Measurements from ENCODE around the gene AJAP1.

DNA sequence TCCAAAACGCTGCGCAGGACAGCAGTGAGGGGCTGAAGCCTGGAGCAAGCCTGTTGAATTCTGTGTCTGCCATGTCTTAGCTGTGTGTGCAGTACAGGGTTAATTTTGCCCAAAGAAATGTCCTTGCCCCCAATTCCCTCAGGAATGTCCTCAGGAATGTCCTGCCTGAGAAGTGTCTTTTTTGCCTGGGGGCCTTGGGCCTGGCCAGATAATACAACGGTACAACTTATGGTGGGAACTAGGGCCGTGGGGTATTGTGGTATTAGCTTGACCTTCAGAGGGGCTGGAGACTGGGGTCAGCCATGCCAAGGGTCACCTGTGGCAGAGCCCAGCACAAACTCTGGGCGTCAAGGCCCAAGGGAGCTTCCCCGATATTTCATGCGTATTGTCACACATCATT lies 107.7 kb downstream of the AJAP1 start:
- TF ChIP-seq POLR2A (IDR thresholded peaks at IDR 0.05; ENCODE audit: low read length), result no peak
- TF ChIP-seq GATA1 (IDR thresholded peaks at IDR 0.05; ENCODE audit: low read depth, low read length), result no peak
